Activated naive CD4-positive, alpha-beta T cell treated with Interleukin-2 at 50 U/mL for 16 hours (primary cell): ENCODE results near the gene CD274.
"Not testable (repeated sequence)": the region's sequence is repeated elsewhere in the genome, so short reads cannot be mapped to it uniquely, and the experiment has no call there.

Experiments
- DNase-seq: peaks from one replicate; pipeline ENCODE4 v3.0.0-alpha.2; 2020

The CD274 gene

DNA sequence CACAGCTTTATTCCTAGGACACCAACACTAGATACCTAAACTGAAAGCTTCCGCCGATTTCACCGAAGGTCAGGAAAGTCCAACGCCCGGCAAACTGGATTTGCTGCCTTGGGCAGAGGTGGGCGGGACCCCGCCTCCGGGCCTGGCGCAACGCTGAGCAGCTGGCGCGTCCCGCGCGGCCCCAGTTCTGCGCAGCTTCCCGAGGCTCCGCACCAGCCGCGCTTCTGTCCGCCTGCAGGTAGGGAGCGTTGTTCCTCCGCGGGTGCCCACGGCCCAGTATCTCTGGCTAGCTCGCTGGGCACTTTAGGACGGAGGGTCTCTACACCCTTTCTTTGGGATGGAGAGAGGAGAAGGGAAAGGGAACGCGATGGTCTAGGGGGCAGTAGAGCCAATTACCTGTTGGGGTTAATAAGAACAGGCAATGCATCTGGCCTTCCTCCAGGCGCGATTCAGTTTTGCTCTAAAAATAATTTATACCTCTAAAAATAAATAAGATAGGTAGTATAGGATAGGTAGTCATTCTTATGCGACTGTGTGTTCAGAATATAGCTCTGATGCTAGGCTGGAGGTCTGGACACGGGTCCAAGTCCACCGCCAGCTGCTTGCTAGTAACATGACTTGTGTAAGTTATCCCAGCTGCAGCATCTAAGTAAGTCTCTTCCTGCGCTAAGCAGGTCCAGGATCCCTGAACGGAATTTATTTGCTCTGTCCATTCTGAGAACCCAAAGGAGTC, at the start of gene CD274:
Gene CD274, plus strand, starts transcription at position 184 of the 733 bp plus-strand sequence. CDS start 5,572 bp downstream, outside the sequence.
- DNase-seq = peak; percentile 85

DNA sequence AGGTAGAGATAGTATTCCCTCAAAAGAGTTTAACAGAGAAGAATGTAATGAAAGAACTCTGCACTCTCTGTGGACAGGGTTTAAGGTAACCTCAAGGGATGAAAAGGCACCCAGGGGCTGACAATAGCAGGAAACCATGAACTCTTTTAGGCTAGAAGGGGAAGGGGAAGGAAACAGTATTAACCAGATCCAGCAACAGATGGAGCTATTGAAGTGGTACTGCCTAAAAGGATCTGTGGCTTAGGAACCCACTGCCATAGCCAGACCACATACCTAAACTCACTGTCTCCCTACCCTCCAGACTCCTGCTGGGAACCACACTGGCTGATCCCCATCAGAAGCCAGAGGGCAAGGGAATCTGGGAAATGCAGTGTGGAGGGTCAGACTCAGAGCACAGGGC, 48.1 kb upstream of the CD274 start:
- DNase-seq = no peak

DNA sequence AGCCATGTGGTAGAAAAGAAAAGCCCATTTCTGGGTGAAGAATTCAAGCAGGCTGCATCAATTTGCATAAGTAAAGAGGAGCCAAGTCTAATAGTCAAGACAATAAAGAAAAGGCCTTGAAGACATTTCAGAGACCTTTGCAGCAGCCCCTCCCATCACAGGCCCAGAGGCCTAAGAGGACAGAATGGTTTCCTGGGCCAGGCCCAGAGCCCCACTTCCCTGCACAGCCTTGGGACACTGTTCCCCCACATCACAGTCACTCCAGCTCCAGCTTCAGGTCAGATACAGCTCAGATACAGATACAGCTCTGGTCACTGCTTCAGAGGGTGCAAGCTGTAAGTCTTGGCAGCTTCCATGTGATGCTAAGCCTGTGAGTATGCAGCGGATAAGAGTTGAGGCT, 41.7 kb upstream of the CD274 start:
- no peak for DNase-seq

DNA sequence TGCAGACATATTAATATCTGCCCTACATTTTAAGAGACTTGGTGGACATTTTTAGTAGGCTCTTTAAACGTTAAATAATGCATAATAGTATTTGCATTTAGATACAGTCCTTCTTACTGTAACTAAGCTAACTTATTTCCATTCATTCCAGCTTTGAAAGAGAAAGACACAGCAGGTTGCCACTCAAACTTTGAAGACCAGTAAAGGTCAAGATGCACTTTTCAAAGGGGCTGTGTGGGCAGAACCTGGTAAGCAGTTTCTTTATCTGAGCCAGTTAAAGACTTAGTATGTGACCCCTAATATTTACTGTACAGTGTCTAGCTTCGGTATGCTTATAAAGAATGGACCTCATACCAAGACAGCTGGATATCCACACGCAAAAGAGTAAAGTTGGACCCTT, 33.4 kb upstream of the CD274 start:
- no peak for DNase-seq

DNA sequence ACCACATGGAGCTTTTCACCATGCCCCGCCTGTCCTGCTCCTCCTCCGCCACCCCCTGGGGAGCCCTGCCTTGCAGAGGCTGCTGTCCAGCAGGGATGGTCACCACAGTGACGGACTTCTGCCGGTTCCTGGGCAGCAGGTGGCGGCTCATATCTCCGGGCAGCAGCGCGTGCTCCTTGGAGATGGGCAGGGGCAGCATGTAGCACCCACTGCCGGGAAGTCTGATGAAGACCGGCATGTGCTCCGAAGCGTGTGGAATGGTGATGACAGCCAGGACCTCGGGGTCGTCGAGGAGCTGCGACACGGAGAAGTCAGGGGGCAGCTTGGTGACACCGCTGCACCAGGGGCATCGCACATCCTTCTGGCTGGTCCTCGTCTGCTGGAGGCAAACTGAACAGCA, 31.9 kb upstream of the CD274 start:
- DNase-seq = no peak

DNA sequence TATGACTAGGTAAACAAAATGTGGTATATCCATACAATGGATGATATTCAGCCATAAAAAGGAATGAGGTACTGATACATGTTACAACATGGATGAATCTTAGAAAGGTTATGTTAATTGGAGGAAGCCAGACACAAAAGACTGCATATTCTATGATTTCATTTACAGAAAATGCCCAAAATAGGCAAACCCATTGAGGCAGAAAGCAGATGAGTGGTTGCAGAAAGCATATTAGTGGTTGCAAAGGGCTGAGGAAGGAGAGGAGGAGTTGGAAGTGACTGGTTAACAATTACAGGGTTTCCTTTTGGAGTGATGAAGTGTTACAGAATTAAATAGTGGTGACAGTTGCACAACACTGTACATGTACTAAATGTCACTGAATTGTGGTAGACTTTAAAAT, 30.4 kb upstream of the CD274 start:
- DNase-seq = no peak

DNA sequence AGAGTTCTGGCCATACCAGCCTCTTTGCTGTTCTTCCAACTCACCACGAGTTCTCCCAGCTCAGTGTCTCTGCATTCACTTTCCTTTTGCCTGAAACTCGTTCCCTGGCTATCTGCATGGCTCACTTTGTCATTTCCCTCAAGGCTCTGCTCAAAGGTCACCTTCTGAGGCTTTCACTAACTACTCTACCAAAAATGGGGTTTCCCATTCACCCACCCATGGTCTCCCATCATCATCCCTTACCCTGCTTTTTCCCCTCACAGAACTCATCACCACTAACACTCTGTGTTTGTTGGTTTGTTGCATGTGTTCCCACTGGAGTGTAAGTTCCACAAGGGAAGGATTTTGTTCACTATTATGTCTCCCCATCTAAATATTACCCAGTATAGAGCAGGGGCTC, 29.2 kb upstream of the CD274 start:
- no peak for DNase-seq

DNA sequence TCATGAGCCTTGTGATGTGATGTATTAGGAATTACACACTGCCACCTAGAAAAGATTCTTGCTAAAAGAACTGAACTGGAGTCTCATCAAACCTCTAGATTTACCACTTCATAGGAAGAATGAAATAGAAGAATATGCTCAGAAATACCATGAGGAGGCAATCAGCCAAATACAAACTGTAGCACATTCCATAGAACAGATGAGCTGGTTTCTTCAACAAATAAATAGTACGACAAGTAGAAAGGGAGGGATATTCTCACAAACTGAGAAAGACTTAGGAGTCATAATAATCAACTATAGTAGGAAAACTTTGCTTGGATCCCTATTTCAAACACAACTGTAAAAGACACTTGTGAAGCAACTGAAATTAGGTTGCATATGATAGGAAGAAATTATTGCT, 28.1 kb upstream of the CD274 start:
- DNase-seq = no peak

DNA sequence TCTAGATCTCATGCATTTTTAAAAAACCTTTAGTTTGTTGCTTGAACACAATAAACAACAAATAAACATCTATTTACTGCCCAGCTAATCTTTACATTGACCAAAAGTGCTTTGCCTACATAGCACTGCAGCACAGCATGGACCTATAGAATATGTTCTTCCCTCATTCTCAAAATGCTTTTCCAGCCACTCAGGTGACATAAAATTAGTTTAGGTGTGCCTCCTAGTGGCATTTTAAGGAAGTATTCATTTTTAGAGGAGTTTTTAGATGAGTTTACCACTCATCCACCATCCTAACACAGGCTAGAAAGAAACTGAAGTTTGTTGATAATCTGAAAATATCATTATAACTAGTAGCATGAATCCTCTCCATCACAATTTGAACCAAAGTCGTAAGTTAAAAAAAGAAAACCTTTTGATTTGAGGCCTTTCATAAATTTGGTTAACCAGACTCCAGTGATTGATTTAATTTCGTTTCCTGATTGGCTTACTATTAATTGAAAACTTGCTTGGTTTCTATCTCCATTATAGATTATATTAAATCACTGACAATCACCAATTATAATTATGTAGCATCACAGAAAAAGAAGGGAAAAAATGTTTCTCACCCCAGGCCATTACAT, 25.2 kb upstream of the CD274 start:
- no peak for DNase-seq

DNA sequence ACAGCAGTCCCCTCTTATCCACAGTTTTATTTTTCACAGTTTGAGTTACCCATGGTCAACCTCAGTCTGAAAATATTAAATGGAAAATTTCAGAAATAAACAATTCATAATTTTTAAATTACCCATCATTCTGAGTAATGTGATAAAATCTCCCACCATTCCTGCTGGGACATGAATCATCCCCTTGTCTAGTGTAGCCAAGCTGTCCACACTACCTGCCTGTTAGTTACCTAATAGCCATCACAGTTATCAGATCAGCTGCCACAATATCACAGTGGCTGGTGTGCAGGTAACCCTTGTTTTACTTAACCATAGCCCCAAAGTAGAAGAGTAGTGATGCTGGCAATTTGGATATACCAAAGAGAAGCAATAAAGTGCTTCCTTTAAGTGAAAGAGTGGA, 23.3 kb upstream of the CD274 start:
- no peak for DNase-seq

DNA sequence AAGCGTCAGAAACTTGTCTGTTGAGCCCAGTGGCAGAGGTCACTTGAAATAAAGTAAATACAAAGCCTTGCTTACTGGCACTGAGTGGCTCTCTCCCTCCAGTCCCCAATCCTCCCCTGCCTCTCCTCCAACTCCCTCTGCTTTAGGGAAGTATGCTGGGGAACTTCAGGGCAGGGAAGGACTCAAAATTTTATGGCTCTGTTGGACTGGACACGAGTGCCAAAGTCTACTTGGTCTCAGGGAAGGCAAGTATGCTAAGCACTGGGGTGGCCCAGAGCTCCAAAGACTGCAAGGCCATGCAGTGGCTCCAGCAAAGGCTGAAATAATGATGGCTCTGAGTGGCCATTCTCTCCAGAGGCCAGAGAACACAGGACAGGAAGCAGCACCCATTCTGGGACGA, 22.2 kb upstream of the CD274 start:
- DNase-seq = no peak

DNA sequence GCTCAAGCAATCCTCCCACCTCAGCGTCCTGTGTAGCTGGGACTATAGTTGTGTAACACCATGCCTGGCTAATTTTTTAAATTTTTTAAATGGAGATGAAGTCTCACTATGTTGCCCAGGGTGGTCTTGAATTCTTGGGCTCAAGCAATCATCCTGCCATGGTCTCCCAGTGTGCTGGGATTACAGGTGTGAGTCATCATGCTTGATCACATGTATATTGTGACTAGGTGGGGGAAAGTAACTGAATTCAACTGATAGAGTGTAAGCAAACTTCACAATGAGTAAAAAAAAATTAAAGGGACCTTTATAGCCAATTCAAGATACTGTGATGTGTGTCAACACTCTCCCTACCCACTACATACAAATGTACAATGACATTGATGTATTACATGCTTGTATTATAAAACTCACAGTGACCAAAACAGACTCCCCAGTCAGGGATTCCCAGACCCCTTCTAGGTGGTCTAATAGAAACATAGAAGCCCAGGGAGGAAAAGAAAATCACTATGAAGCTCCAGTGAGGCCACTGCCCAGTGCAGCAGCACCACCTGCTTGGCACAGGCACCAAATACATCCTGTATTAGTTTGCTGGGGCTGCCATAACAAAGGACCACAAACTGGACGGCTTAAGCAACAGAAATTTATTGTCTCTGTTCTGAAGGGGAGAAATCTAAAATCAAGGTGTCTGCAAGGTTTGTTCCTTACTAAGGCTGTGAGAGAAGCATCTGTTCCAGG, 21.4 kb upstream of the CD274 start:
- DNase-seq = no peak

DNA sequence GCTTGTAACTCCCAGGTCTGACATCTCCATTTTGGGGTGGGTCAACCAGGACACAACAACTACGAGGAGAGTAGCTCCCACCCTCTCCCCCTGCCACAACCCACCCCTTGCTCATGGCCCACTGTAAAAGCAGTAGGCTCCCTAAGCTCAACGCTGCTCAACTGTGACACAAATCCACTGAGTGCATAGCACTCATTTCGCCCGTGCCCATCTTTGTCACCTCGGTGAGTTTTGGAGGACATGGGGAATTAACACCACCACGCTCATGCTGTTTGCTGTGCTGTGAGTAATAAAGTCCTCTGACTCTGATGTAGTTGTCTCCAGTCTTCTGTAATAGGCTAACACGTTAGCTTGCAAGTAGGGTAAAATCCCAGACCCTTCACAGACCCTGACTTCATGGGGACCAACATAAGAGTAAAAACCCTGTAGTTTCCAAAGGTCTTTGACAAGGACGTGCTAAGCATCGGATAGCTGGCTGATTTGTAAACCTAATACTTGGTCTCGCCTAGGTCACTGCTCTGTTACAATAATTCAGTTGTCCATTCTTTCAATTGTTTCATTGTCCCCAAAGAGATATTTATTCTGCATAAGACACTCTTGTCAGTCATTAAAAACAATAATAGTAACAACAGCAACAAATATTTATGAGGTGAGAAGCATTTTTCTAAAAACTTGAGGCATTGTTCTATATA, 20.3 kb upstream of the CD274 start:
- DNase-seq = no peak

DNA sequence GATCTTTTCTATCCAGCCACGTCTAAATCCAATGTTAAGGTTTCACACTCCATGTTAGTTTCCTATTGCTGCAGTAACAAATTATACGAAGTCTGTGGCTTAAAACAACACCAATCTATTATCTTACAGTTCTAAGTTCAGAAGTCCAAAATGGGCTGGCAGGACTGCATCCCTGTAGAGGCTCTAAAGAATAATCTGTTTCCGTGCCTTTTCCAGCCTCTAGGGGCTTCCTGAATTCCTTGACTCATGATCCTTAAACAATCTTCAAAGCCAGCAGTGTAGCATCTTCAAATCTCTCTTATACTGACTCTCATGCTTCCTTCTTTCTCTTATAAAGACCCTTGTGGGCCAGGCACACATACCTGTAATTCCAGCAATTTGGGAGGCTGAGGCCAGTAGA, 19.4 kb upstream of the CD274 start:
- no peak for DNase-seq

DNA sequence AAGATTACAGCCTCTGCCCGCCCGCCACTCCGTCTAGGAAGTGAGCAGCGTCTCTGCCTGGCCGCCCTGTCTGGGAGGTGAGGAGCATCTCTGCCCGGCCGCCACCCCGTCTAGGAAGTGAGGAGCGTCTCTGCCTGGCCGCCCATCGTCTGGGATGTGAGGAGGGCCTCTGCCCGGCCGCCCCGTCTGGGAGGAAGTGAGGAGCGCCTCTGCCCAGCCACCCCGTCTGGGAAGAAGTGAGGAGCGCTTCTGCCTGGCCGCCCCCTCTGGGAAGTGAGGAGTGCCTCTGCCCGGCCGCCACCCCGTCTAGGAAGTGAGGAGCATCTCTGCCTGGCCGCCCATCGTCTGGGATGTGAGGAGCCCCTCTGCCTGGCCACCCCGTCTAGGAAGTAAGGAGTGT, 17.5 kb upstream of the CD274 start:
- not testable (repeated sequence) for DNase-seq

DNA sequence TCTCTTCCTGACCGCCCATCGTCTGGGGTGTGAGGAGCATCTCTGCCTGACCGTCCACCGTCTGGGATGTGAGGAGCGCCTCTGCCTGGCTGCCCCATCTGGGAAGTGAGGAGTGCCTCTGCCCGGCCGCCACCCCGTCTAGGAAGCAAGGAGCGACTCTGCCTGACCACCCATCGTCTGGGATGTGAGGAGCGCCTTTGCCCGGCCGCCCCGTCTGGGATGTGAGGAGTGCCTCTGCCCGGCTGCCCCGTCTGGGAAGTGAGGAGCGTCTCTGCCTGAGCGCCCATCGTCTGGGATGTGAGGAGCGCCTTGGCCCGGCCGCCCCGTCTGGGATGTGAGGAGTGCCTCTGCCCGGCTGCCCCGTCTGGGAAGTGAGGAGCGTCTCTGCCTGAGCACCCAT, 17.0 kb upstream of the CD274 start:
- DNase-seq = not testable (repeated sequence)

DNA sequence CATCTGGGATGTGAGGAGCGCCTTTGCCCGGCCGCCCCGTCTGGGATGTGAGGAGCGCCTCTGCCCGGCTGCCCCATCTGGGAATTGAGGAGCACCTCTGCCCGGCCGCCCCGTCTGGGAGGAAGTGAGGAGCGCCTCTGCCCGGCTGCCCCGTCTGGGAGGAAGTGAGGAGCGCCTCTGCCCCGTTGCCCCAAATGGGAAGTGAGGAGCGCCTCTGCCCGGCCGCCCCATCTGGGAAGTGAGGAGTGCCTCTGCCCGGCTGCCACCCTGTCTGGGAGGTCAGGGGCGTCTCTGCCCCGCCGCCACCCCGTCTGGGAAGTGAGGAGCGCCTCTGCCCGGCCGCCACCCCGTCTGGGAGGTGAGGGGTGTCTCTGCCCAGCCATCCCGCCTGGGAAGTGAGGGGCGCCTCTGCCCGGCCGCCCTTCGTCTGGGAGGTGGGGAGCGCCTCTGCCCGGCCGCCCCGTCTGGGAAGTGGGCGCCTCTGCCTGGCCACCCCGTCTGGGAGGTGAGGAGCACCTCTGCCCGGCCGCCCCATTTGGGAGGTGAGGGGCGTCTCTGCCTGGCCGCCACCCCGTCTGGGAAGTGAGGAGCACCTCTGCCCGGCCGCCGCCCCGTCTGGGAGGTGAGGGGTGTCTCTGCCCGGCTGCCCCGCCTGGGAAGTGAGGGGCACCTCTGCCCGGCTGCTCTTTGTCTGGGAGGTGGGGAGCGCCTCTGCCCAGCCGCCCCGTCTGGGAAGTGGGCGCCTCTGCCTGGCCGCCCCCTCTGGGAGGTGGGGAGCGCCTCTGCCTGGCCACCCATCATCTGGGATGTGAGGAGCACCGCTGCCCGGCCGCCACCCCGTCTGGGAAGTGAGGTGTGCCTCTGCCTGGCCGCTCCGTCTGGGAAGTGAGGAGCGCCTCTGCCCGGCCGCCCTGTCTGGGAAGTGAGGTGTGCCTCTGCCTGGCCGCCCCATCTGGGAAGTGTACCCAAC, 16.2 kb upstream of the CD274 start:
- DNase-seq = not testable (repeated sequence)

DNA sequence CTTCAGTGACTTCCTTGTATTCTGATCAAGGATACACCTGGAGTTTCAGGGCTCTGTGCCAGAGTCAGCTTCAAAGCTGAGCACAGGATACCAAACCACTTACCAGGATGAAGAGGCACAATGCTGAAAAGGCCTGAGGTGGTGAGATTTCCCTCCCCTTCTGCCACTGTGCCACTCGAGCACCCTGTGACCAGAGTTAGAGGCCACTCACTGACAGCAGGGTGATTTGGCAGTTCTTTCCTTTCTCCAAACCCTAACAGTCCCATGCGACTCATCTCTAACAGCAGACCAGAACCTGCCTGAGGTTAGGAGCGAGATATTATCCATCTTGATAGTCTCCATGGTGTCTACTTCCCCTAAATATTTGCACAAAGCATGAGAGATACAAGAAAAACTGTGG, 14.4 kb upstream of the CD274 start:
- DNase-seq = no peak

DNA sequence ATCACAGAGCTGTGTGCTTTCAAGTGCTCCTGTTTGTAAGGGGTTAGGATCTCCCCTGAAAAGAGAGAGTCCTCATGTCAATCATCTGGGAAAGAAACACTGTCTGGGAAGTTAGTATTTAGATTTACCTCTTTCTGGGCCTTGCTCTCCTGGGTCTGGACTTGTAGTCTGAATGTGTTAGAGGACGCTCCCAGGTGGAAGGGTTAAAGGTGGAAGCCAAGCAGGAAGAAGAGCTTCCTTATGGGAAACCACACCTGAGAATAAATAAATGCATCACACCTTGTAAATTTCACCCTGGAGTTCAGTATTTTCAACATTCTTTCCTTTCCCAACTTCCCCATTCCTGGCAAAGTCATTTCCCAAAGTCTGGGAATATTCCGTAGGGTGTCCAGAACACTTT, 13.9 kb upstream of the CD274 start:
- DNase-seq = no peak

DNA sequence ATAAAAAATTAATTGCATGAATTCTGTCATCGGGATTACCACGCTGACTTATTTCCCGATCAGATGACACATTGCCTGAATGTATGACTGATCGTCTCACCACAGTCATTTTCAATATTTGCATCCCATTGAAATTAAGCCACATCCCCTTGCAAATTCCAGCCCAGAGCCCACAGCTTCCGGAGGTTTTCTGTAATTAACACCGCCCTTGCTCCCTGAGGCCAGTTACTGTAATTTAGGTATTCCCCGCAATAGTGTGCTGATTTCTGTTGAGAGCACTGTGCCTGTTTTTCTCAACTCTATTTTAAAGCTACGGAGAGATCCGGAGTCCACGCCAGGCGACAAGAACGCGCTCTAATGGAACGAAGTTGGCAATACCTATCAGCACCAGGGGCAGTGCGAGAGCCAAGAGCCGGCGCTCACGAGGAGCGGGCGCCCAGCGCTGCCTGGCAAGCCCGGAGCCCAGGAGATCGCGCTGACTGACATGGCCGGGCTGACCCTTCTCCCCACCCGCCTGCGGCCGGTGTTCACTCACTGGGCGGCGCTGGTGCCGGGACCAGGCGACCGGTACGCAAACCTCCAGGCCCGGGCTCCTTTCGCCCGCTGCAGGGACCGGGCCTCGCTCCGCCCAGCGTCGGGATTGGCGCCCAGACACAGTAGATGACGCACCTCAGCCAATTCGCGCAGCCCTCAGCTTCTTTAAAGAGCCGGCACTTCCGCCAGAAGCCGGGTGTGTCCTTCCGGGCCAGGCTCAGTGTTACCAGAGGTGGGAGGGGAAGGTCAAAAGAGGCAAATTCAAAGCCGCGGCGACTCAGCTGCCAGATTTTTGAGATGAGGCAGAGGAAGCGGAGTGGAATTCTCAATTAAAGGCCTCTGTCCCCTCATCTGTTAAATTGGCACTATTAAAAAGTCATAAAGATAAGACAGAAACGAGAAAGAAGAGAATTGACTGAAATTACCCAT, 12.8 kb upstream of the CD274 start, which contains the start of gene PLGRKT:
Gene PLGRKT, minus strand, starts transcription at position 672 of the 963 bp plus-strand sequence. CDS start 5,948 bp downstream, outside the sequence.
- peak; percentile 92 for DNase-seq
